Panc1 (cell line): ENCODE measurements around the gene TMEM164. TPM values are rescaled to one million over a fixed set of nuclear protein-coding genes. Genes with fewer than 3 reads are reported as not detected.

Source experiments
- ATAC-seq: fragments of 200-7000 bp; cut with Tn5 transposase; 2 replicates; pipeline ENCODE4 v1.9.1; 2020; ENCODE audit warnings: mild to moderate bottlenecking, moderate library complexity
- BruUV-seq: library from RNA; stranded (reverse); fragments of 400-500 nt; replicated peaks from 2 replicates; lab custom pipeline; 2021; lab: Mats Ljungman, UMichigan
- CTCF ChIA-PET: fragments of 300-600 bp; sonication (Branson Sonifier 250); formaldehyde crosslinking; loops from one replicate; lab custom pipeline; 2022; ENCODE audit warnings: antibody characterized with exemption; lab: Charles Lee
- POLR2A ChIA-PET: fragments of 300-600 bp; sonication (Branson Sonifier 250); formaldehyde crosslinking; loops from one replicate; lab custom pipeline; 2022; ENCODE audit warnings: antibody characterized with exemption; lab: Charles Lee
- DNase-seq: peaks from one replicate; pipeline ENCODE4 v3.0.0-alpha.2; 2010; ENCODE audit warnings: low read depth, low spot score
- H3K27ac ChIP-seq: 2 replicates; pipeline ENCODE4 v1.5.1; 2011; ENCODE audit warnings: mild to moderate bottlenecking, low read length, inconsistent platforms
- H3K27me3 ChIP-seq: fragments of 200-500 bp; sonication (Bioruptor generic); 2 replicates; pipeline ENCODE4 v1.6.0; 2014; ENCODE audit warnings: low read length, inconsistent platforms; ENCODE audit not compliant: control insufficient read depth, insufficient read depth
- H3K36me3 ChIP-seq: fragments of 200-500 bp; sonication (Bioruptor generic); 2 replicates; pipeline ENCODE4 v1.5.1; 2014; ENCODE audit warnings: inconsistent platforms, mild to moderate bottlenecking, low read length, moderate library complexity; ENCODE audit not compliant: control insufficient read depth, insufficient read depth
- H3K4me1 ChIP-seq: 2 replicates; pipeline ENCODE4 v1.5.1; 2011; ENCODE audit warnings: inconsistent platforms, mild to moderate bottlenecking, low read length, moderate library complexity; ENCODE audit not compliant: control insufficient read depth, insufficient read depth
- H3K4me3 ChIP-seq, 2 experiments: 2 replicates each; pipeline ENCODE4 v1.5.1; 2011 to 2012; ENCODE audit warnings: low read depth in 2 of 2, low read length in 2 of 2, mild to moderate bottlenecking in 2 of 2, inconsistent platforms in 1 of 2, moderate library complexity in 1 of 2
- H3K9me3 ChIP-seq: fragments of 200-500 bp; sonication (Bioruptor generic); 2 replicates; pipeline ENCODE4 v1.5.1; 2014; ENCODE audit warnings: low read depth, mild to moderate bottlenecking, inconsistent platforms, low read length, moderate library complexity; ENCODE audit not compliant: control insufficient read depth, insufficient read depth
- POLR2AphosphoS5 ChIP-seq: IDR thresholded peaks from 2 replicates; pipeline ENCODE4 v1.6.1; 2012; ENCODE audit warnings: mild to moderate bottlenecking, low read depth, low read length, moderate library complexity
- SIN3A ChIP-seq: IDR thresholded peaks from 2 replicates; pipeline ENCODE4 v1.6.1; 2012; ENCODE audit warnings: low read depth, mild to moderate bottlenecking, low read length, moderate library complexity, borderline replicate concordance; ENCODE audit not compliant: insufficient read depth
- TCF7L2 ChIP-seq: IDR thresholded peaks from 2 replicates; pipeline ENCODE4 v1.6.1; 2011; ENCODE audit warnings: mild to moderate bottlenecking, low read depth, low read length, inconsistent platforms
- in situ Hi-C: cut with HindIII; loops from 2 replicates; pipeline ENCODE4 v1.10.0; 2016; ENCODE audit warnings: low sequenced_read_pairs, low pct_unique_long_range_greater_than_20kb
- intact Hi-C: fragments of 100-400 bp; cut with micrococcal nuclease; formaldehyde crosslinking; loops from one replicate; pipeline ENCODE4 v1.10.0; 2022; ENCODE audit not compliant: unreplicated experiment
- total RNA-seq: library from RNA; stranded (reverse); gene quantifications from one replicate; pipeline ENCODE4 v1.2.1, GENCODE V29; 2021; ENCODE audit not compliant: unreplicated experiment
- TF ChIP-seq, protein P1 (sequence below), 2 experiments: IDR thresholded peaks; 2 replicates each; pipeline ENCODE4 v1.6.1; 2011 to 2012; ENCODE audit warnings: low read depth in 2 of 2, control low read depth in 1 of 2, low read length in 1 of 2, mild to moderate bottlenecking in 1 of 2, moderate library complexity in 1 of 2; ENCODE audit not compliant: insufficient read depth in 1 of 2
- TF ChIP-seq, protein P2 (sequence below): fragments of 450-650 bp; IDR thresholded peaks from 2 replicates; pipeline ENCODE4 v1.5.1; 2017; ENCODE audit warnings: mild to moderate bottlenecking

Gene TMEM164
- total RNA-seq, 1 experiment from 2014 or later = 32.8 TPM

DNA sequence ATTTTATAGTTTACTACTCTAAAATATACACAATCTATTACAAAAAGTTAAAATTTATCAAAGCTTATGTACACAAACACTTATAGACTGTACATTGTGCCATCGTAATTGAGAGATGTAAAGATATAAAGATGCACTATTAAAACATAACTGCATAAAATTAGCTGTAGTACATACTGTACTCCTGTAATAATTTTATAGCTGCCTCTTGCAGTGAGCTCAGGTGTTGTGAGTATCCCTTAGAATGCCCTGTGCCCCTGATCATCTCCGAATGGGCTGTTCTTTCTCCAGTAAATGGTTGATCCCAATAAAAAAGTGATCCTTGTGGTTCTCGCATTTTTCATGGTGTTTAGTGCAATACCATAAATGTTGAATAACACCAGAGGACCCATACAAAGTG is 101.2 kb downstream of the TMEM164 start:
- H3K4me1 ChIP-seq = no peaks in the 10 kb centered on the region
- no TSS peak for BruUV-seq
- ChIA-PET CTCF (no interaction called here), POLR2A (no interaction called here)
- ATAC-seq (no peak), DNase-seq (no peak)
- no peaks in the 10 kb centered on the region for H3K36me3 ChIP-seq
- intact Hi-C loops = no loop called here
- in situ Hi-C loops = no loop called here
- no peaks in the 10 kb centered on the region for H3K27me3 ChIP-seq
- no peak overlapping the region for H3K4me3 ChIP-seq
- H3K9me3 ChIP-seq = no peaks in the 10 kb centered on the region
- H3K27ac ChIP-seq = no peak overlapping the region
- TF ChIP-seq SIN3A (no peak), POLR2AphosphoS5 (no peak), TCF7L2 (no peak)
- TF ChIP-seq, protein P1, sequence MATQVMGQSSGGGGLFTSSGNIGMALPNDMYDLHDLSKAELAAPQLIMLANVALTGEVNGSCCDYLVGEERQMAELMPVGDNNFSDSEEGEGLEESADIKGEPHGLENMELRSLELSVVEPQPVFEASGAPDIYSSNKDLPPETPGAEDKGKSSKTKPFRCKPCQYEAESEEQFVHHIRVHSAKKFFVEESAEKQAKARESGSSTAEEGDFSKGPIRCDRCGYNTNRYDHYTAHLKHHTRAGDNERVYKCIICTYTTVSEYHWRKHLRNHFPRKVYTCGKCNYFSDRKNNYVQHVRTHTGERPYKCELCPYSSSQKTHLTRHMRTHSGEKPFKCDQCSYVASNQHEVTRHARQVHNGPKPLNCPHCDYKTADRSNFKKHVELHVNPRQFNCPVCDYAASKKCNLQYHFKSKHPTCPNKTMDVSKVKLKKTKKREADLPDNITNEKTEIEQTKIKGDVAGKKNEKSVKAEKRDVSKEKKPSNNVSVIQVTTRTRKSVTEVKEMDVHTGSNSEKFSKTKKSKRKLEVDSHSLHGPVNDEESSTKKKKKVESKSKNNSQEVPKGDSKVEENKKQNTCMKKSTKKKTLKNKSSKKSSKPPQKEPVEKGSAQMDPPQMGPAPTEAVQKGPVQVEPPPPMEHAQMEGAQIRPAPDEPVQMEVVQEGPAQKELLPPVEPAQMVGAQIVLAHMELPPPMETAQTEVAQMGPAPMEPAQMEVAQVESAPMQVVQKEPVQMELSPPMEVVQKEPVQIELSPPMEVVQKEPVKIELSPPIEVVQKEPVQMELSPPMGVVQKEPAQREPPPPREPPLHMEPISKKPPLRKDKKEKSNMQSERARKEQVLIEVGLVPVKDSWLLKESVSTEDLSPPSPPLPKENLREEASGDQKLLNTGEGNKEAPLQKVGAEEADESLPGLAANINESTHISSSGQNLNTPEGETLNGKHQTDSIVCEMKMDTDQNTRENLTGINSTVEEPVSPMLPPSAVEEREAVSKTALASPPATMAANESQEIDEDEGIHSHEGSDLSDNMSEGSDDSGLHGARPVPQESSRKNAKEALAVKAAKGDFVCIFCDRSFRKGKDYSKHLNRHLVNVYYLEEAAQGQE (IDR thresholded peaks at IDR 0.05; ENCODE audit: insufficient read depth in 1 of 2, low read depth in 2 of 2, low read length in 1 of 2) = no peak
- TF ChIP-seq, protein P2, sequence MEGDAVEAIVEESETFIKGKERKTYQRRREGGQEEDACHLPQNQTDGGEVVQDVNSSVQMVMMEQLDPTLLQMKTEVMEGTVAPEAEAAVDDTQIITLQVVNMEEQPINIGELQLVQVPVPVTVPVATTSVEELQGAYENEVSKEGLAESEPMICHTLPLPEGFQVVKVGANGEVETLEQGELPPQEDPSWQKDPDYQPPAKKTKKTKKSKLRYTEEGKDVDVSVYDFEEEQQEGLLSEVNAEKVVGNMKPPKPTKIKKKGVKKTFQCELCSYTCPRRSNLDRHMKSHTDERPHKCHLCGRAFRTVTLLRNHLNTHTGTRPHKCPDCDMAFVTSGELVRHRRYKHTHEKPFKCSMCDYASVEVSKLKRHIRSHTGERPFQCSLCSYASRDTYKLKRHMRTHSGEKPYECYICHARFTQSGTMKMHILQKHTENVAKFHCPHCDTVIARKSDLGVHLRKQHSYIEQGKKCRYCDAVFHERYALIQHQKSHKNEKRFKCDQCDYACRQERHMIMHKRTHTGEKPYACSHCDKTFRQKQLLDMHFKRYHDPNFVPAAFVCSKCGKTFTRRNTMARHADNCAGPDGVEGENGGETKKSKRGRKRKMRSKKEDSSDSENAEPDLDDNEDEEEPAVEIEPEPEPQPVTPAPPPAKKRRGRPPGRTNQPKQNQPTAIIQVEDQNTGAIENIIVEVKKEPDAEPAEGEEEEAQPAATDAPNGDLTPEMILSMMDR = no peak

DNA sequence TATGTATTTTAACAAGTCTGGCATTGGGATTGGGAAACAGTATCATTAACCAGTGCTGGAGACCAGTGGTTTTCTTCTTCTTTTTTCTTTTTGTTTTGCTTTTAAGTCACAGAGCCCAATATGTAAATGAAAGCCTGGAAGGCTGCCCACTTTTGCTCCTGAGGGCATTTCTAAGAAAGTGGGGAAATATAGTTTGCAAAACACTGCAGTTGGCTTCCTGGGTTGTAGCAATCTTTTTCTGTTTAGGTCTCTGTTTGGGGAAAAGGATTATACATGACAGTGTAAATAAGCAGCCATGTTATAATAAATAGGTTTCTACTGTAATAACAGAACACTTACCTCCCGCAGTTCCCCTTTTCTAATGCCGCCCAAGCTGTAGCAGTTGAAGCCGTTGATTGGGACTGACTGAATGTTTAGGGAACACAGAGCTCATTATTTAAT is 105.5 kb downstream of the TMEM164 start:
- TF ChIP-seq TCF7L2 (no peak), SIN3A (no peak), POLR2AphosphoS5 (no peak)
- TF ChIP-seq, protein P2 = no peak
- TF ChIP-seq, protein P1 (IDR thresholded peaks at IDR 0.05; ENCODE audit: insufficient read depth in 1 of 2, low read depth in 2 of 2, low read length in 1 of 2) = no peak
- H3K9me3 ChIP-seq = no peaks in the 10 kb centered on the region
- ATAC-seq = no peak
- intact Hi-C loops = no loop called here
- no peaks in the 10 kb centered on the region for H3K27me3 ChIP-seq
- no peak overlapping the region for H3K4me3 ChIP-seq
- H3K4me1 ChIP-seq = no peaks in the 10 kb centered on the region
- DNase-seq = no peak
- no TSS peak for BruUV-seq
- no peak overlapping the region for H3K27ac ChIP-seq
- H3K36me3 ChIP-seq = no peaks in the 10 kb centered on the region
- CTCF ChIA-PET = no interaction called here
- in situ Hi-C loops = no loop called here
- POLR2A ChIA-PET = no interaction called here
